DOHH2 (cell line): ENCODE results near the gene TAF6L.

ENCODE experiments used
- H3F3A ChIP-seq: fragments of 200-600 bp; sonication (generic), shearing (Covaris generic); 2 replicates; pipeline ENCODE4 v1.6.0; 2016; ENCODE audit warnings: antibody characterized with exemption, mild to moderate bottlenecking; ENCODE audit not compliant: control insufficient read depth, insufficient read depth
- H3K27ac ChIP-seq: fragments of 200-600 bp; sonication (generic); 2 replicates; pipeline ENCODE4 v1.5.1; 2014; ENCODE audit warnings: low read depth, mild to moderate bottlenecking, low read length, moderate library complexity
- H3K27me3 ChIP-seq: fragments of 200-600 bp; sonication (generic); 2 replicates; pipeline ENCODE4 v1.6.1; 2014; ENCODE audit warnings: mild to moderate bottlenecking, low read length, mixed read lengths; ENCODE audit not compliant: control insufficient read depth
- H3K36me3 ChIP-seq: fragments of 200-600 bp; sonication (generic); 2 replicates; pipeline ENCODE4 v1.6.1; 2014; ENCODE audit warnings: mild to moderate bottlenecking, low read length, moderate library complexity, mixed read lengths; ENCODE audit not compliant: control insufficient read depth
- H3K4me1 ChIP-seq: fragments of 200-600 bp; sonication (generic); 2 replicates; pipeline ENCODE4 v1.6.1; 2014; ENCODE audit warnings: mild to moderate bottlenecking, low read length, mixed read lengths; ENCODE audit not compliant: control insufficient read depth
- H3K4me2 ChIP-seq: fragments of 200-600 bp; sonication (generic); 2 replicates; pipeline ENCODE4 v1.6.0; 2014; ENCODE audit warnings: mild to moderate bottlenecking, low read length, moderate library complexity
- H3K4me3 ChIP-seq: fragments of 200-600 bp; sonication (generic); 2 replicates; pipeline ENCODE4 v1.5.1; 2014; ENCODE audit warnings: mild to moderate bottlenecking, low read length, mixed read lengths
- H3K79me2 ChIP-seq: fragments of 200-600 bp; sonication (generic); 2 replicates; pipeline ENCODE4 v1.6.1; 2014; ENCODE audit warnings: mild to moderate bottlenecking, low read length, mixed read lengths; ENCODE audit not compliant: control insufficient read depth
- H3K9me2 ChIP-seq: fragments of 200-600 bp; sonication (generic); replicated peaks from 2 replicates; pipeline ENCODE4 v1.6.1; 2014; ENCODE audit warnings: mild to moderate bottlenecking, low read length, mixed read lengths; ENCODE audit not compliant: control insufficient read depth
- H3K9me3 ChIP-seq: fragments of 200-600 bp; sonication (generic); 2 replicates; pipeline ENCODE4 v1.6.1; 2014; ENCODE audit warnings: antibody characterized with exemption, low read length, mixed read lengths; ENCODE audit not compliant: control insufficient read depth, insufficient read depth
- H4K20me1 ChIP-seq: fragments of 200-600 bp; sonication (generic); 2 replicates; pipeline ENCODE4 v1.6.0; 2014; ENCODE audit warnings: low read depth, mild to moderate bottlenecking, antibody characterized with exemption, low read length, moderate library complexity; ENCODE audit not compliant: control insufficient read depth, insufficient read depth
- CTCF ChIP-seq: fragments of 200-600 bp; sonication (generic); IDR thresholded peaks from one replicate; pipeline ENCODE4 v1.5.1; 2014; ENCODE audit warnings: antibody characterized with exemption, mild to moderate bottlenecking, low read depth, low read length; ENCODE audit not compliant: poor library complexity, severe bottlenecking
- EZH2phosphoT487 ChIP-seq: fragments of 200-600 bp; sonication (generic); IDR thresholded peaks from 2 replicates; pipeline ENCODE4 v1.6.1; 2017; ENCODE audit warnings: borderline replicate concordance, mild to moderate bottlenecking, antibody characterized with exemption, low read length, moderate library complexity, mixed read lengths

Gene TAF6L

GRCh38 chr11:62830904-62831519 lies 59.8 kb downstream of the TAF6L start:
- Histone ChIP-seq H3K27ac (peak overlapping the region; percentile 73), H3K9me2 (no peaks in the 10 kb centered on the region), H3K36me3 (peaks cover 52% of the 10 kb centered on the region), H3F3A (peaks cover 15% of the 10 kb centered on the region), H3K4me1 (peaks cover 21% of the 10 kb centered on the region), H3K4me3 (peak overlapping the region; percentile 99), H3K27me3 (no peaks in the 10 kb centered on the region), H3K79me2 (peaks cover 49% of the 10 kb centered on the region), H4K20me1 (no peaks in the 10 kb centered on the region), H3K4me2 (peak overlapping the region; percentile 99), H3K9me3 (no peaks in the 10 kb centered on the region)
- no peak for TF ChIP-seq CTCF
- TF ChIP-seq EZH2phosphoT487, result no peak

GRCh38 chr11:62831520-62832335 lies 60.5 kb downstream of the TAF6L start, which contains the start of gene STX5:
Gene STX5 (minus strand): TSS chr11:62832051. CDS start chr11:62831243, 808 bp downstream.
- peaks cover 56% of the 10 kb centered on the region for H3K79me2 ChIP-seq

GRCh38 chr11:62832336-62833234 lies 61.4 kb downstream of the TAF6L start, which contains the start of gene TEX54:
Gene TEX54 (minus strand): TSS chr11:62832841.
- peaks cover 60% of the 10 kb centered on the region for H3K79me2 ChIP-seq
- H3K9me3 ChIP-seq, result no peaks in the 10 kb centered on the region
- H4K20me1 ChIP-seq, result no peaks in the 10 kb centered on the region
- no peak for TF ChIP-seq CTCF
- TF ChIP-seq EZH2phosphoT487, result no peak
- H3K27me3 ChIP-seq, result no peaks in the 10 kb centered on the region
- peak within 1 kb of the TSS; percentile 99 for H3K4me2 ChIP-seq
- peak within 1 kb of the TSS; percentile 73 for H3K27ac ChIP-seq
- H3K4me1 ChIP-seq, result peaks cover 23% of the 10 kb centered on the region
- H3F3A ChIP-seq, result peaks cover 15% of the 10 kb centered on the region
- no peaks in the 10 kb centered on the region for H3K9me2 ChIP-seq
- peaks cover 57% of the 10 kb centered on the region for H3K36me3 ChIP-seq
- peak within 1 kb of the TSS; percentile 99 for H3K4me3 ChIP-seq

More at GRCh38 chr11:62831520-62832335, 60.5 kb downstream of the TAF6L start, which contains the start of gene STX5:
- Histone ChIP-seq H3K9me3 (no peaks in the 10 kb centered on the region), H4K20me1 (no peaks in the 10 kb centered on the region), H3K27me3 (no peaks in the 10 kb centered on the region), H3K27ac (peak within 1 kb of the TSS; percentile 73), H3F3A (peaks cover 15% of the 10 kb centered on the region), H3K9me2 (no peaks in the 10 kb centered on the region), H3K4me3 (peak within 1 kb of the TSS; percentile 99), H3K4me2 (peak within 1 kb of the TSS; percentile 99), H3K36me3 (peaks cover 57% of the 10 kb centered on the region), H3K4me1 (peaks cover 21% of the 10 kb centered on the region)
- no peak for TF ChIP-seq CTCF
- no peak for TF ChIP-seq EZH2phosphoT487
